ENCODE measurements around the gene POFUT2.

The POFUT2 gene

DNA sequence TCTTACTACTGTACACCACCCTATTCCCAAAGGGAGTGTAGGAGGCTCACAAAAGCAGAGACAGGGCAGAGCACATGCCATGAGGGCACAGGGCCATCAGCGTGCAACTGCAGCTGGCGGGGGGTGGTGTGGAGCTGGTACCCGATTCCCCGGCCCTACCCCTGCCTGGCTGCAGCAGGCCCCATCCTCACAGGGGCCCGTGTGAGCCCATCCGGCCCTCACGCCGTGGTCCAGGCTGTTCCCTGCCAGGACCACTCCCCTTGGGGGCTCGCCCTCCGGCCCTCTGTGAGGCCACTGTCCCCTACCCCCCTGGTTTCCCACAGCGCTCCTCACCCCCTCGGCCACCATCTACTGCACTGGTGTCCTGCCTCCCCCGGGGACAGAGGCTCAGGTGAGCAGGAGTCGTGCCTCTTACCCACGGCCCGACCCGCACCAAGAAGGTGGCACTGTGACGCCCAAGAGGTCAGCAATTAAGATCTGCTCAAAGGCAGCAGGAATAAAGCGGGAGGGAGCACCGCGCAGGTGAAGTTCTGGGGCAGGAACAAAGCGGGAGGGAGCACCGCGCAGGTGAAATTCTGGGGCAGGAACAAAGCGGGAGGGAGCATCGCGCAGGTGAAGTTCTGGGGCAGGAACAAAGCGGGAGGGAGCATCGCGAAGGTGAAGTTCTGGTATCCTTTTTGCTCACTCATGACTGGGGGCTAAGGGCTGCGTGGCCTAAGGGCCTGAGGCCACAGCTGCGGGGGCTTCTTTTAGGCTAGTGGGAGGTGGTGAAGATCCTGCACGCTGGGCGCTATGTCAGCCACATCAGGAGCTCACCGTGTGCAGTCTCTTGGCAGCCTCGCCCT is 3.9 kb downstream of the POFUT2 start:
- no peak for DNase-seq
- H3K27ac Mint-ChIP-seq = no peak overlapping the region
- peaks cover 48% of the 10 kb centered on the region for H3K36me3 Mint-ChIP-seq (ENCODE audit: insufficient read depth)
- H3K9me3 Mint-ChIP-seq = no peaks in the 10 kb centered on the region
- peaks cover 0 to 13% of the 10 kb centered on the region in 2 donors for H3K4me1 Mint-ChIP-seq (ENCODE audit: low read depth in 2 of 2)
- no peak for ATAC-seq (replicated peaks)
- no peaks in the 10 kb centered on the region for H3K27me3 Mint-ChIP-seq
- H3K4me3 Mint-ChIP-seq = peak overlapping the region in 1 of 2 donors; percentile 10

DNA sequence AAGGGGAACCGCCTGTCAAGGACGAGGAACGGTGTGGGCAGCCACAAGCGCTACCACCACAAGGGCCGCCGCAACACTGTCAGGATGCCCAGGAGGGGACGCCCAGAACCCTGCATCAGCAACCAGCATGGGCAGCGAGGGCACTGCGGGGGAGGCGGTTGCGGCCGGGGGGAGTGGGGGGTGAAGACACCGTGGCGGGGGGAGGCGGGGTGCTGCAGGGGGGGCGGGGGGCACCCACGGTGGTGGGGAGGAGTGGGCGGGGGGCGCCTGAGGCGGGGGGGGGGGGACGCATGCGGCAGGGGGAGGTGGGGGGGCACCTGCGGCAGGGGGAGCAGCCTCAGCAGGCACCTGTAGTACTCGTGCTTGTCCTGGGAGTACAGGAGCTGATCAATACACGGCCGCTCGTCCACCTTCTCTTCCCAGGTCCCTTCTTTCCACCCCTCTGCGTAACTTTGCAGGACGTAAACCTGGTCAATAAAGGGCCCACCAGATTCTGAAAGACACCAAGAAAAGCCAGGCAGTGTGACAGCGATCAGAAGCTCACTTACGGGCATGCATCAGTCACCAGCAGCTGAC is 4.6 kb downstream of the POFUT2 start:
- Mint-ChIP-seq H3K9me3 (no peaks in the 10 kb centered on the region), H3K36me3 (ENCODE audit: insufficient read depth) (peaks cover 54% of the 10 kb centered on the region), H3K27ac (no peak overlapping the region), H3K4me1 (ENCODE audit: low read depth in 2 of 2) (peaks cover 0 to 13% of the 10 kb centered on the region in 2 donors), H3K27me3 (no peaks in the 10 kb centered on the region), H3K4me3 (no peak overlapping the region)
- ATAC-seq (replicated peaks) (no peak), DNase-seq (no peak)

DNA sequence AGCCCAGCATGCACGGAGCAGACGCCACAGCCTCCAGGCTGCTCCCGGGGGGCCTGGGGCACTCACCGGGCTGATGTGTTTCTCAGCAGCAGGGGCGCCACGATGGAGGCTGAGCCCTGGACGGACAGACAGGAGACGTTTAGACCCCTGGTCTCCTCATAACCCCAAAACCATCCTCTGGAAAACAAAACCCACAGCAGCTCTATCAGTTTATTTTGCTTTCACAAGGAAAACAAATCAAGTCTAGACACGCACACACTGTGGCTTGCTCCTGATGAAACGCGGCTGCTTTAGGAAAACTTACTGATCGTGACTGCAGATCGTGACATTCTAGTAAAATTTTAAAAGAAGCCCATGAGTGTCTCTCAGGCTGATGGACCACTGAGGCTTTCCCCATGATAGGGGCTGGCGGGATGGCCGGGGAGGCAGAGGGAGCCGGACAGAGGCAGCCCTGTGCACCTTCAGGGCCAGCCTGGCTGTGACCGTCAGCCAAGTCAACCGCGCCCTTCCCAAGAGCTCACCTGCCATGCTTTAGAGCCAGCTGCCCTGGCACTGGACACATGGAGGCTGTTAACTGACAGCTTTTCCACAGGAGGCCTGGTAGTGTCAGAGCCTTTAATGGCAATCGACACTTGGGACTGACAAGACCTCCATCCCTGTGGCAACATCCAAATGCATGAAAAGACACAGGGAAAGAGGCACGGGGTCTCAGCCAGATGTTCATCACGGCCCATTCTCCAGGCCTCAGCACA is 5.2 kb downstream of the POFUT2 start:
- DNase-seq (no peak), ATAC-seq (replicated peaks) (no peak)
- H3K4me3 Mint-ChIP-seq = no peak overlapping the region
- no peaks in the 10 kb centered on the region for H3K9me3 Mint-ChIP-seq
- H3K4me1 Mint-ChIP-seq (ENCODE audit: low read depth in 2 of 2) = peaks cover 0 to 10% of the 10 kb centered on the region in 2 donors
- no peak overlapping the region for H3K27ac Mint-ChIP-seq
- H3K36me3 Mint-ChIP-seq (ENCODE audit: insufficient read depth) = peaks cover 49% of the 10 kb centered on the region
- no peaks in the 10 kb centered on the region for H3K27me3 Mint-ChIP-seq

DNA sequence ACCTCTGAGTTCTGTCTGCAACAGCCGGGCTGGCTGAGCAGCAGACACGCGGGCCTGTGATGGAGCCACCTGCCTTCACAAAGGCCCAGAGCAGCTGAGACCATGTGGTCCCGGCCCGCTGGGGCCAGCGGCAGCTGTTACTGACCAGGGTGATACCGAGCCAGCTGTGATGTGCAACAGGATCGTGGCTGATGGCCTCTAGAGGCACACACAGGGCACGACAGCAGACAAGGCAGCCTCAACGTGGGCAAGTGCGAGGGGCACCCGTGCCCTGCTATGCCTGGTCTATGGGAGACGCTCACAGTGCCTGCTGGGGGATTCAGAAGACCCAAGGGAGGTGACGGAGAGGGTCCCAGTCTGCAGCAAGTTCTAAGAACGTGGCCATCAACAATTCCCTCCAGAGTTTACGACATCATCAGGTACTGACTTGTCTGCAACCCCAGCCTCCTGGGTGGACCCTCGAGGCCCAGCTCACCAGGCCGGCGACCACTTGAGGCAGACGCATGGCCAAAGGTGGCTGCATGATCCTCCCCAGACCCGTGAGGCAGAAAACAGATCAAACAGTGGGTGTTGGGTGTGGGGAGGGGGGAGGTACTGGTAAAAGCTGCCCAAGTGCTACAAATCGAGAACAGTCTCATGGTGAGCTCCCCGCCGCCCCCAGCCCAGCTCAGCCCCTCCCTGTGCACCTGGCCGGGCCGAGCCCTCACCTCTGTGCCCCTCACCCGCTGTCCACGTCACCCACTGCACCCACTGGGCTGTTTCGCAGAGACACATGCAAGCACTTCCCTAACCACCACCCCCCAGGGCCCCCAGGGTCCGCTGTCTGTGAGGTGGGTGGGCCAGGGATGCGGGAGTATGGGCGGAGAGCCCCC is 6.0 kb downstream of the POFUT2 start:
- DNase-seq = no peak
- Mint-ChIP-seq H3K4me3 (no peak overlapping the region), H3K4me1 (ENCODE audit: low read depth in 2 of 2) (peaks cover 0 to 10% of the 10 kb centered on the region in 2 donors), H3K27me3 (no peaks in the 10 kb centered on the region), H3K36me3 (ENCODE audit: insufficient read depth) (peaks cover 50% of the 10 kb centered on the region), H3K9me3 (no peaks in the 10 kb centered on the region), H3K27ac (no peak overlapping the region)
- ATAC-seq (replicated peaks) = no peak

DNA sequence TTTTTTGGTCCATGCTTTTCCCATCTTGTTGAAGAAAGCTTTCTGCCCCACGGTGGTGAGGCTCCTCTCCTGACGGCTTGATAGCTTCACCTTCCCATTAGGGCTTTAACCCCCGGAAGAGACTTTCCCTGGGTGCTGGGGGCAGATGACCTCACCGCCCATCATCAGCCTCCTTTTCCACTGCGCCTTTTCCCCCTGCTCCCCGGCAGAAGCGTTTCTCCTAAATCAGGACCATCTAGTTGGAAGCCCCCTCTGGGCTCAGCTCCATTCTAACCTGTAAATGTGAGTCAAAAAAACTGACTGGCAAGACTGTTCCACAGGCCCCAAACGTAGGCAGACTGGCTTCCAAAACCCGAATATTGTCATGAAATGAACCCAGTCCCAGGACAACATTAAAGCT is 6.7 kb downstream of the POFUT2 start:
- H3K27me3 Mint-ChIP-seq = no peaks in the 10 kb centered on the region
- H3K9me3 Mint-ChIP-seq = no peaks in the 10 kb centered on the region
- ATAC-seq (replicated peaks) (no peak), DNase-seq (no peak)
- peaks cover 56% of the 10 kb centered on the region for H3K36me3 Mint-ChIP-seq (ENCODE audit: insufficient read depth)
- H3K27ac Mint-ChIP-seq = peak overlapping the region in 1 of 2 donors; percentile 55
- H3K4me3 Mint-ChIP-seq = no peak overlapping the region
- peaks cover 0 to 10% of the 10 kb centered on the region in 2 donors for H3K4me1 Mint-ChIP-seq (ENCODE audit: low read depth in 2 of 2)

DNA sequence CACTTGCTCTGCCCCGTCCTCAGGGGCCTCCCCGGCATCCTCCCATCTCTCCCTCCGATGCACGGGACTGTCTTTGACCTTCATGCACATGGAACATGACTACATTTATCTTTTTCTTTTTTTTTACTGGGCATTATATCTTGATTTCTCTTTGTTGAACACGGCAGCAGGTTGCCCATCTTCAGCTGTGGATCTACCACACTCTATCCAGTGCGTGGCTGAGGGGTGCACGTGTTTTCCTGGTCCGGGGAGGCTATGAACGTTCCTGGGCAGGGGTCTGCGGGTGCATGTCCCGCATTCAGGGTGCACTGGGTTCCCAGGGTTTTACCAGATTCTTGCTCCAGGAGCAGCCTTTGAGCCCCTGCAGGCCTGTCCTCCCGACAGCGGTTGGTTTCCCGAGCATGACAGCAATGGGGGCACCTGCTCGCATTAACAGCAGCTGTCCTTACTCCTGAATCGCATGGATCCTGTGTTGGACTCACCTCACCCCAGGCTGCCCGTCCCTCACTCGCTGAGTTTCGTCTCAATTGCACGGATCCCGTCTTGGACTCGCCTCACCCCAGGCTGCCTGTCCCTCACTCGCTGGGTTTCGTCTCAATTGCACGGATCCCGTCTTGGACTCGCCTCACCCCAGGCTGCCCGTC is 7.4 kb downstream of the POFUT2 start:
- no peaks in the 10 kb centered on the region for H3K9me3 Mint-ChIP-seq
- peaks cover 51% of the 10 kb centered on the region for H3K36me3 Mint-ChIP-seq (ENCODE audit: insufficient read depth)
- no peak for ATAC-seq (replicated peaks)
- H3K27me3 Mint-ChIP-seq = no peaks in the 10 kb centered on the region
- no peak overlapping the region for H3K4me3 Mint-ChIP-seq
- no peak for DNase-seq
- H3K27ac Mint-ChIP-seq = peak overlapping the region in 1 of 2 donors; percentile 55
- H3K4me1 Mint-ChIP-seq (ENCODE audit: low read depth in 2 of 2) = peaks cover 0 to 7% of the 10 kb centered on the region in 2 donors

DNA sequence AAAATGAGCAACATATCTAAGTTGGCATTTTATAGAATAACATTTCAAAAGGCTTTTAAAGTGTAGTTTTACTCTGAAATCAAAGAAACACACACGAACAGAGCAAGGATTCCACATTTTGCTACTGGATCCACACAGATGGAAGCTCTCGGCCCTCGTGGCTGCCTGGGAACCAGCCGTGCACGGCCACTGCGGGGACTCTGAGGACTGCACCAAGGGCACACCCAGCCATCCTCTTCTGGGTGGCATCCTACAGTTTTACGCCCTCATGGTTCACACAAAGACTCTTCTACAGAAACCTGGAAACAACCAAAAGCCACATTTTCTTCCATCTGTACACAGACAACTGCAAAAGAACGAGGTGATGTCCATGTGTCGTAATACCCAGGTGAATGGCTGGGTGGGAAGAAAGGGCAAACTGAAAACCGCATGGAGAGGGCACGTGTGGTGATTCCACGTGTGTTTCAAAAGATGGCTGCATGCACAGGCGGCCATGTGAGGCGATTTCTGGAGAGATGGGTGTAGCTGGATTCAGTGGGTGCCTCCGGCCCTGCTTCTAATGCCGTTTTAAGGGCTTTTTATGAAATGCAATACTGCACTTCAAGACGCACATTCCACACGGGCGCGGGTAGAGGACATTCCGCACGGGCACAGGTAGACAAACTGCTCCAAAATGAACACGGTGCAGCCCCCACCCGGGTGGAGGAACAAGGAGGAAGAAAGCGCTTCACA is 8.1 kb downstream of the POFUT2 start:
- H3K4me3 Mint-ChIP-seq = no peak overlapping the region
- ATAC-seq (replicated peaks) (no peak), DNase-seq (no peak)
- no peaks in the 10 kb centered on the region for H3K9me3 Mint-ChIP-seq
- H3K36me3 Mint-ChIP-seq (ENCODE audit: insufficient read depth) = peaks cover 45% of the 10 kb centered on the region
- peaks cover 0 to 3% of the 10 kb centered on the region in 2 donors for H3K4me1 Mint-ChIP-seq (ENCODE audit: low read depth in 2 of 2)
- peak overlapping the region in 1 of 2 donors; percentile 55 for H3K27ac Mint-ChIP-seq
- no peaks in the 10 kb centered on the region for H3K27me3 Mint-ChIP-seq

DNA sequence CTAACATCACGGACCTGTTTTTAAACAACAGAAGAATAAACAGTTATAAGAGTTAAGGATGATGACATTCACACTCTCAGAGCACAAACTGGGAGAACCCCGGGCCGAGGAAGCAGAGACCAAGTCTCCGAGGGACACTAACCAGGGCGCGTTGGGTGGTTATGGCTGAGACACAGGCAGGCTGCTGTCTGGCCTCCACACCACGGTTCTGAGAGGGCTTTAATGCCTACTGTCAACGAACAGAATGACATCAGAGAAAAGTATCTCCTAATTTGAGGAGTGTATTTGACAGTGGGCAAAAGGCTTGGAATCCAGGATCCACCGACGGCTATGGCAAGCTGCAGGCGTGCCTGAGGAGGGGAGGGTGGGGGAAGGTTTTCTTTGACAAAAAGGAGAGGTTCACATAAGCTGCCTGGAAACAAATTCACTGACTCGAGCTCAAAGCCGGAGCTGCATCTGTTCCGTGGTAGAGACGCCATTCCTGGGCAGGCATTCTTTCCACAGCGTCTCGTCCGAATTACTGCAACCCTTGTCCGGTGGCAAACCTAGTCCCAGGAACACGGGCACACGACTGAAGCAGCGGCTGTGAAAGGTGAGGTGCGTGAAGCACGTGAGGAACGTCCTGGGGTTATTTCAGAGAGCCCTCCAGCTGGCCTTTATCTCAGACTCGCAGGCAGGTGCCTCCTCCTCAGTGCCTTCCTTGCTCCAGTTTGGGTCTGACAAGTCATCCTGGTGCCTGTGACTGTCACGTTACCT is 9.4 kb downstream of the POFUT2 start:
- Mint-ChIP-seq H3K27ac (no peak overlapping the region), H3K4me1 (ENCODE audit: low read depth in 2 of 2) (peaks cover 0 to 3% of the 10 kb centered on the region in 2 donors), H3K9me3 (no peaks in the 10 kb centered on the region), H3K36me3 (ENCODE audit: insufficient read depth) (peaks cover 39% of the 10 kb centered on the region), H3K27me3 (no peaks in the 10 kb centered on the region), H3K4me3 (no peak overlapping the region)
- ATAC-seq (replicated peaks) (no peak), DNase-seq (no peak)

DNA sequence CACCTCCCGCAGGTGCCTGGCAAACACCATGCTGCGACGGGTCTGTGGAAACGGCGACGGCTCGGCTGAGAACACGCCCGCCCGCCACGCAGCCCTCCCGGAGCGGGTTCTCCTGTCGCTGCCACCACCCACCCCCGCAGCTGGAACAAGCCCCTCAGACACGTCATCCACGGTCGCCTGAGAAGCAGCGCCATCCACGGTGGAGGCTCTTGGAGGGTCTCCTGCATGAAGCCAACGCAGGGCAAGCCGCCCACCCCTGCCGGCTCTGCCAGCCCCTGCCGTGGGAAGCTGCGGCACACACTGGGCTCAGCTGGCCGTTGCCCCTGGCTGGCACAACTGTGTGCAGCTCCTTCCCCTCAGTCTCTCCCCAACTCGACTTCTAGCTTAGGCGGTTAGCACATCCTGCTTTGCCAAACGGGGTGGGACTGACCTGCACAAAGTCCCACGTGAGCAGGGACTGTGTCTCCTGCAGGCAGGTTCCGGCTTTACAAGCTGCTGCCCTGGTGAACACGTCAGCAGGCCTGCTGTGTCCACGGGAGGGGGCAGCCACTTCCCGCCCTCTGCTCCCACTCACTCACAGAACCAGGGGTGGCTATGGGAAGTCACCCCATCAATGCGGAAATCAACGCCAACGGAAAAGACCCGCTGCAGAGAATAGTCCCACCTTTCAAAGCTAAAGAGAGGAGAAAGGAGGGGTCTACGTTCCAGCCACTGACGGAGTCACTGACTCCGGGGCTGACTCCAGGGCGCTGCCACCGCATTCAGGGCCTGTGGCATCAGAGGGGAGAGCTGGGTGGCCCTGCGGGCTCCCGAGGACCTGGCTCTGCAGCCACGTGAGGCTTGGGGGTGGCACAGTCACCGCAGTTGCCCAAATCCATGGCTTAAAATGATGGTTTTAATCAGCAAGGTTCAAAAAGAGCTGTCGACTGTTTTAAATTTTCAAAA is 10.3 kb downstream of the POFUT2 start:
- Mint-ChIP-seq H3K36me3 (ENCODE audit: insufficient read depth) (peaks cover 39% of the 10 kb centered on the region), H3K9me3 (no peaks in the 10 kb centered on the region), H3K4me3 (no peak overlapping the region), H3K4me1 (ENCODE audit: low read depth in 2 of 2) (peaks cover 0 to 3% of the 10 kb centered on the region in 2 donors), H3K27ac (no peak overlapping the region), H3K27me3 (no peaks in the 10 kb centered on the region)
- ATAC-seq (replicated peaks) (no peak), DNase-seq (no peak)

DNA sequence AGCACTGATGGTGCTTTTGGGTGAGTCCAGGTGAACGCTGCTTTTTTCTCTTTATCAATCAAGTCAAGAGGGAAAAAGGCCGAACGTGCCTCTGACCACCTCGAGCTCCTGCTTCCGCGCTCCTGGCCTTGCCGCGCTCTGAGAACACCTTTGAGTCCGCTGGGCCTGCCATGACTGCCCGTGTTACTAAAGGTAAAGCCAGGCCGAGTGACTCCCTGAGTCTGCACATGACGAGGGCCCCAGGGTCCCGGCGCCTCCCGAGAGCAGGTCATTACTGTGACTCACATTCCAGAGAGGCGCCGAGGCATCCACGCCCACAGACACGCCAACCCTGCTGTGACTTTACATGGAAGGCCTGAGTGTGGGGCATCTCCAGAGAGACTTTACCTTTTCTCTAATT is 11.1 kb downstream of the POFUT2 start:
- Mint-ChIP-seq H3K27me3 (no peaks in the 10 kb centered on the region), H3K4me3 (no peak overlapping the region), H3K36me3 (ENCODE audit: insufficient read depth) (peaks cover 39% of the 10 kb centered on the region), H3K27ac (no peak overlapping the region), H3K9me3 (no peaks in the 10 kb centered on the region), H3K4me1 (ENCODE audit: low read depth in 2 of 2) (peaks cover 0 to 3% of the 10 kb centered on the region in 2 donors)
- DNase-seq (no peak), ATAC-seq (replicated peaks) (no peak)

DNA sequence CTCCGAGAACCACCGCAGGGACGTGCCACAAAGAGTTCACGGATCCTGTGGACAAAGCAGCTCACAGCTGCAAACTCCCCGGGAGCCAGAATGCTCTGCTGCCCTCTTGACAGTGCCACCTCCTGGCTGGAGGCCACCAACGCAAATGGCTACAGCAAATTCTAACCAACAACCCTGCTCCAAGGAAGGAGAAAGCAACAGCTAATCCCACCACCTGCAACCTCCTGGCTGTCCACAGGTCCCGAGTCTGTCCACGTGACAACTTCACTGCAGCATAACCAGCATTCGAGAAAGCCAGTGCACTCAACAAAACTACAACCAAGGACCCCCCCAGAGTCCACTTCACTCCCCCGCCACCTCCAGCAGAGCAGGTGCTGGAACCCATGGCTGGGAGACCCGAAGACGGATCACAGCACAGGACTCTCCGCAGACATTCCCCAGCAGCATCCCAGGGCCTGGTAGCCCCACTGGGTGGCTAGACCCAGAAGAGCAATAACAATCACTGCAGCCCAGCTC is 17.3 kb downstream of the POFUT2 start:
- ATAC-seq (replicated peaks) = no peak
- no peak for DNase-seq
- no peak overlapping the region for H3K27ac Mint-ChIP-seq
- H3K4me1 Mint-ChIP-seq (ENCODE audit: low read depth in 2 of 2) = peaks cover 18% of the 10 kb centered on the region in 2 donors
- no peak overlapping the region for H3K4me3 Mint-ChIP-seq
- H3K36me3 Mint-ChIP-seq (ENCODE audit: insufficient read depth) = peaks cover 38% of the 10 kb centered on the region
- H3K27me3 Mint-ChIP-seq = no peaks in the 10 kb centered on the region
- peaks cover 0 to 2% of the 10 kb centered on the region in 2 donors for H3K9me3 Mint-ChIP-seq

All from effector memory CD8-positive, alpha-beta T cell (primary cell).